ENCODE data around the gene ACVRL1.

ACVRL1 gene

GRCh38 chr12:51896236-51896635, 11.1 kb upstream of the ACVRL1 start:
- in situ Hi-C loops (cut with MboI; ENCODE audit: low sequenced_read_pairs): no loop called here

- in situ Hi-C loops (cut with MboI; ENCODE audit: low sequenced_read_pairs): no loop called here
Observed at GRCh38 chr12:51897181-51897580, 10.1 kb upstream of the ACVRL1 start.

- in situ Hi-C loops (cut with MboI; ENCODE audit: low sequenced_read_pairs): no loop called here
Observed at GRCh38 chr12:51898506-51898905, 8.8 kb upstream of the ACVRL1 start.

- in situ Hi-C loops (cut with MboI; ENCODE audit: low sequenced_read_pairs): no loop called here
Observed at GRCh38 chr12:51898937-51899336, 8.4 kb upstream of the ACVRL1 start.

GRCh38 chr12:51900323-51900889, 6.9 kb upstream of the ACVRL1 start:
- in situ Hi-C loops (cut with MboI; ENCODE audit: low sequenced_read_pairs): no loop called here

- in situ Hi-C loops (cut with MboI; ENCODE audit: low sequenced_read_pairs): no loop called here
Observed at GRCh38 chr12:51901121-51901817, 6.0 kb upstream of the ACVRL1 start.

- in situ Hi-C loops (cut with MboI; ENCODE audit: low sequenced_read_pairs): no loop called here
Observed at GRCh38 chr12:51901881-51902280, 5.4 kb upstream of the ACVRL1 start.

GRCh38 chr12:51904951-51905470, 2.3 kb upstream of the ACVRL1 start:
- in situ Hi-C loops (cut with MboI; ENCODE audit: low sequenced_read_pairs): no loop called here

- in situ Hi-C loops (cut with MboI; ENCODE audit: low sequenced_read_pairs): no loop called here
Observed at GRCh38 chr12:51905471-51906429, 1.6 kb upstream of the ACVRL1 start.

- in situ Hi-C loops (cut with MboI; ENCODE audit: low sequenced_read_pairs): no loop called here
Observed at GRCh38 chr12:51906430-51907082, 748 bp upstream of the ACVRL1 start.

- in situ Hi-C loops (cut with MboI; ENCODE audit: low sequenced_read_pairs): no loop called here
Observed at GRCh38 chr12:51907856-51908425, 637 bp downstream of the ACVRL1 start.

GRCh38 chr12:51908876-51909592, 1.7 kb downstream of the ACVRL1 start:
- in situ Hi-C loops (cut with MboI; ENCODE audit: low sequenced_read_pairs): no loop called here

GRCh38 chr12:51910168-51910567, 2.9 kb downstream of the ACVRL1 start:
- in situ Hi-C loops (cut with MboI; ENCODE audit: low sequenced_read_pairs): no loop called here

- in situ Hi-C loops (cut with MboI; ENCODE audit: low sequenced_read_pairs): no loop called here
Observed at GRCh38 chr12:51910691-51911090, 3.4 kb downstream of the ACVRL1 start.

- in situ Hi-C loops (cut with MboI; ENCODE audit: low sequenced_read_pairs): no loop called here
Observed at GRCh38 chr12:51911307-51911706, 4.0 kb downstream of the ACVRL1 start.

- in situ Hi-C loops (cut with MboI; ENCODE audit: low sequenced_read_pairs): no loop called here
Observed at GRCh38 chr12:51911788-51912711, 4.7 kb downstream of the ACVRL1 start.

- in situ Hi-C loops (cut with MboI; ENCODE audit: low sequenced_read_pairs): no loop called here
Observed at GRCh38 chr12:51913071-51914033, 6.0 kb downstream of the ACVRL1 start.
